Sigmoid colon (tissue), 7 donors: ENCODE data around the gene HPX. TPM values are rescaled to one million over a fixed set of nuclear protein-coding genes. Genes with fewer than 3 reads are reported as not detected.

ENCODE experiments used
- DNase-seq: peaks from one replicate; pipeline ENCODE4 v3.0.0-alpha.2; 2019
- H3K27ac ChIP-seq, 4 donors: fragments of 200-600 bp; sonication (generic); one replicate each; pipeline ENCODE4 v1.5.1; 2016 to 2019; ENCODE audit warnings: mild to moderate bottlenecking in 1 of 4
- H3K27me3 ChIP-seq, 3 donors: fragments of 200-600 bp; sonication (generic); one replicate each; pipeline ENCODE4 v1.5.1; 2019; ENCODE audit warnings: mild to moderate bottlenecking in 1 of 3
- H3K36me3 ChIP-seq, 4 donors: fragments of 200-600 bp; sonication (generic); one replicate each; pipeline ENCODE4 v1.5.1; 2016 to 2019
- H3K4me1 ChIP-seq, 4 donors: fragments of 200-600 bp; sonication (generic); one replicate each; pipeline ENCODE4 v1.5.1; 2017 to 2019
- H3K4me3 ChIP-seq, 4 donors: fragments of 200-600 bp; sonication (generic); one replicate each; pipeline ENCODE4 v1.5.1; 2017 to 2019; ENCODE audit warnings: mild to moderate bottlenecking in 2 of 4, moderate library complexity in 1 of 4
- H3K9me3 ChIP-seq, 4 donors: fragments of 200-600 bp in 3 of 4; sonication (generic) in 3 of 4; one replicate each; pipeline versions ENCODE4 v1.5.1 to v1.6.1; 2013 to 2019
- CTCF ChIP-seq, 4 experiments: fragments of 450-650 bp in 3 of 4; fragments of 200-600 bp in 1 of 4; IDR thresholded peaks; one replicate each; pipeline ENCODE4 v1.5.1; 2016 to 2019; ENCODE audit warnings: antibody characterized with exemption in 4 of 4, mild to moderate bottlenecking in 3 of 4, moderate library complexity in 2 of 4
- EP300 ChIP-seq, 4 donors: sonication (generic); formaldehyde crosslinking; IDR thresholded peaks; one replicate each; pipeline ENCODE4 v1.6.1; 2017; ENCODE audit warnings: antibody characterized with exemption in 4 of 4
- POLR2A ChIP-seq, 2 donors: fragments of 450-650 bp; IDR thresholded peaks; one replicate each; pipeline ENCODE4 v1.6.1; 2016; ENCODE audit warnings: antibody characterized with exemption in 2 of 2, mild to moderate bottlenecking in 2 of 2, moderate library complexity in 2 of 2
- POLR2AphosphoS5 ChIP-seq, 4 donors: sonication (generic); formaldehyde crosslinking; IDR thresholded peaks; one replicate each; pipeline ENCODE4 v1.6.1; 2017; ENCODE audit warnings: antibody characterized with exemption in 4 of 4
- WGBS, 2 donors: extraction: QIAGEN DNeasy Blood & Tissue Kit; methylation state at CpG; one replicate each; pipeline ENCODE4 v1.1.7; 2013; 5-methylcytosine and 5-hydroxymethylcytosine counted together
- intact Hi-C: fragments of 100-400 bp; cut with DNase I; formaldehyde crosslinking; loops from one replicate; pipeline ENCODE4 v1.15.1; 2023
- polyA plus RNA-seq, 3 donors: library from polyadenylated mRNA; stranded (reverse); fragments of 200-250 nt; gene quantifications; one replicate each; pipeline ENCODE4 v1.2.3, GENCODE V29; 2013
- total RNA-seq, 4 donors: library from RNA; depleted of rRNA; stranded (reverse); fragments of >200 nt; gene quantifications; one replicate each; pipeline ENCODE4 v1.1.0, GENCODE V29; 2016
- donor health status: healthy with polysubstance abuse.
- donor health status: Bipolar disorder and iron deficiency.
- donor health status: healthy.

Gene HPX
- total RNA-seq (1 to 10 TPM in 1 of 4 donors, under 1 TPM in 1, not detected in 2; 0.54 to 3.0 TPM), polyA plus RNA-seq (1 to 10 TPM in 1 of 3 donors, under 1 TPM in 1, not detected in 1; 0.69 to 1.8 TPM)

- no peaks in the 10 kb centered on the region for H3K4me1 ChIP-seq
- no peak for TF ChIP-seq POLR2A (IDR thresholded peaks at IDR 0.05)
- intact Hi-C loops = no loop called here
- H3K4me3 ChIP-seq = no peak within 1 kb of the TSS
- H3K27me3 ChIP-seq = no peaks in the 10 kb centered on the region
- DNase-seq = no peak
- H3K9me3 ChIP-seq = no peaks in the 10 kb centered on the region
- H3K36me3 ChIP-seq = no peaks in the 10 kb centered on the region
- 81 to 83% methylated on average over 3 of the region's 3 CpGs for WGBS, 2 donors
- H3K27ac ChIP-seq = no peak within 1 kb of the TSS
These were observed at the start of gene HPX for GRCh38 chr11:6440906-6441358. HPX (minus strand) TSS chr11:6440987; CDS start chr11:6440963, 24 bp downstream.

- Histone ChIP-seq H3K36me3 (peaks cover 0 to 64% (median 12%) of the 10 kb centered on the region in 4 donors), H3K4me3 (no peak overlapping the region), H3K27me3 (no peaks in the 10 kb centered on the region), H3K4me1 (no peaks in the 10 kb centered on the region), H3K9me3 (no peaks in the 10 kb centered on the region), H3K27ac (no peak overlapping the region)
- WGBS, 2 donors = 24 to 73% methylated on average over 4 of the region's 4 CpGs
- intact Hi-C loops = no loop called here
- TF ChIP-seq POLR2A (IDR thresholded peaks at IDR 0.05) = no peak
- TF ChIP-seq CTCF (IDR thresholded peaks at IDR 0.05) = no peak
- TF ChIP-seq EP300 (IDR thresholded peaks at IDR 0.05) = no peak
- TF ChIP-seq POLR2AphosphoS5 (IDR thresholded peaks at IDR 0.05) = no peak
- DNase-seq = no peak
These were observed 48.5 kb upstream of the HPX start for GRCh38 chr11:6489306-6489705.

GRCh38 chr11:6488821-6489220, 48.0 kb upstream of the HPX start:
- intact Hi-C loops = no loop called here
- no peaks in the 10 kb centered on the region for H3K27me3 ChIP-seq
- peaks cover 0 to 65% (median 12%) of the 10 kb centered on the region in 4 donors for H3K36me3 ChIP-seq
- TF ChIP-seq EP300 (IDR thresholded peaks at IDR 0.05) = no peak
- no peak for TF ChIP-seq POLR2AphosphoS5 (IDR thresholded peaks at IDR 0.05)
- TF ChIP-seq CTCF (IDR thresholded peaks at IDR 0.05) = no peak
- no peak for TF ChIP-seq POLR2A (IDR thresholded peaks at IDR 0.05)
- H3K9me3 ChIP-seq = no peaks in the 10 kb centered on the region
- 68 to 87% methylated on average over 3 of the region's 3 CpGs for WGBS, 2 donors
- no peaks in the 10 kb centered on the region for H3K4me1 ChIP-seq
- no peak overlapping the region for H3K27ac ChIP-seq
- H3K4me3 ChIP-seq = no peak overlapping the region
- no peak for DNase-seq

- Histone ChIP-seq H3K4me1 (peaks cover 0 to 1% (median 0%) of the 10 kb centered on the region in 4 donors), H3K27ac (no peak overlapping the region), H3K27me3 (no peaks in the 10 kb centered on the region), H3K4me3 (no peak overlapping the region), H3K9me3 (no peaks in the 10 kb centered on the region), H3K36me3 (peaks cover 0 to 69% (median 12%) of the 10 kb centered on the region in 4 donors)
- no peak for DNase-seq
- intact Hi-C loops = no loop called here
- no peak for TF ChIP-seq POLR2A (IDR thresholded peaks at IDR 0.05)
- TF ChIP-seq POLR2AphosphoS5 (IDR thresholded peaks at IDR 0.05) = no peak
- TF ChIP-seq CTCF (IDR thresholded peaks at IDR 0.05) = no peak
- no peak for TF ChIP-seq EP300 (IDR thresholded peaks at IDR 0.05)
- WGBS, 2 donors = 51 to 75% methylated on average over 6 of the region's 6 CpGs
These were observed 47.6 kb upstream of the HPX start for GRCh38 chr11:6488342-6488741.

GRCh38 chr11:6486938-6487337, 46.2 kb upstream of the HPX start:
- DNase-seq = no peak
- WGBS, 2 donors = 65 to 83% methylated on average over 1 of the region's 1 CpG
- no peak for TF ChIP-seq POLR2A (IDR thresholded peaks at IDR 0.05)
- TF ChIP-seq CTCF (IDR thresholded peaks at IDR 0.05) = no peak
- TF ChIP-seq POLR2AphosphoS5 (IDR thresholded peaks at IDR 0.05) = no peak
- no peak for TF ChIP-seq EP300 (IDR thresholded peaks at IDR 0.05)
- intact Hi-C loops = no loop called here
- Histone ChIP-seq H3K27ac (no peak overlapping the region), H3K9me3 (no peaks in the 10 kb centered on the region), H3K27me3 (no peaks in the 10 kb centered on the region), H3K4me1 (peaks cover 0 to 15% (median 11%) of the 10 kb centered on the region in 4 donors), H3K4me3 (no peak overlapping the region), H3K36me3 (peaks cover 0 to 67% (median 16%) of the 10 kb centered on the region in 4 donors)
